ENCODE data around the gene CHD3. TPM values are rescaled to one million over a fixed set of nuclear protein-coding genes. Genes with fewer than 3 reads are reported as not detected.

The CHD3 gene
- total and polyA plus RNA-seq, 10 of the 15 experiments (the other 5 are each of a cell fraction or from before 2014, with no cell fraction given) = 1.4 to 86.8 (median 39.1) TPM

DNA sequence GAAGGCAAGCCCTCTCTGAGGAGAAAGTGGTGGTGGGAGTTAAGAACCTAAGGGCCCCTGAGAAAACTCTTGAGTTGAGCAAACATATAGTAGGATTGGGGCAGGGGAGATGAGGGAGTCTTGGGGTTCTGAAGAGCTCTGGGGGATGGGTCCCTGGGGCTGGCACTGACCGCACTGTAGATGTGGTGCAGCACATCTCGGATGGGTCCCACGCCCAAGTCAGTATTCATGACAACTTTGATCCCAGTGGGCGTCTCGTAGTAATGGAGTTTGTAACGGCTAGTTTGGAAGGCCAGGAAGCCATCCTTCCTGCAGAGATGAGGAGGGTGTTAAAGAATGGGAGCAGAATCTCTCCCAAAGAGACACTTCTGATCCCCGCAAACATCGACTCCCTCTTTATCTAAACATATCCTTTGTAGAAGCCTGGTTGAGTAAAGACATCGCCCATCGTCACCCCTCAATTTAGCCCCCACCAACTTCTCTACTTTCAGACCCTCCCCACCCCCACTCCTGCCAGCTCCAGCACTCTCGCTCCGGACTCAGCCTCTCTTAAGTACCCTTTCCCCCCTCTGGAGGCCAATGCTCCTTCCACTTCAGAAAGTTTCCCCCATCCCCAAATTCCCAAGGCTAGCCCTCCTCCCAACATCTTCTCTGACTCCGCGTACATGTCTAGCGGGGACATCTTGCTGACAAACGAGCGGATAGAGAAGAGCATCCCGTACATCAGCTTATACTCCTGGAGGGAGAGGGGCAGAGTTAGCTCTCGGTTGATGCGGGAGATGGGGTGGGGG is 42.4 kb downstream of the CHD3 start:
- FAIRE-seq = no peak
- ChIA-PET POLR2A (interaction anchor here (0.6 to 3.4 kb wide), 12 partner anchors 11 to 96 kb away, joined by 3 to 27 read pairs (median 4); partner anchors contain the start of genes NAA38 and RNF227), RAD21 (ENCODE audit: unreplicated experiment) (interaction anchor here (0.6 to 2.8 kb wide), 13 partner anchors 13 to 259 kb away, joined by 3 to 14 read pairs (median 4); partner anchors contain the start of genes BORCS6, NAA38 and RNF227), CTCF (interaction anchor here (0.7 to 8.9 kb wide), 13 partner anchors 13 to 127 kb away, joined by 3 to 76 read pairs (median 5); partner anchors contain the start of genes CYB5D1, NAA38 and RNF227), SMC1A (ENCODE audit: uncharacterized antibody, unreplicated experiment) (interaction anchor here (1.1 to 2.7 kb wide), 7 partner anchors 10 to 96 kb away, joined by 3 to 16 read pairs (median 4); no protein-coding TSS in a partner anchor)
- peaks cover 31% of the 10 kb centered on the region for H3K79me2 ChIP-seq (ENCODE audit: control insufficient read depth, insufficient read depth, low read length)
- DNase-seq (ENCODE audit: low read depth, low spot score) = no peak
- no peaks in the 10 kb centered on the region; a peak in 1 of 4 replicates for H3K36me3 ChIP-seq (ENCODE audit: control insufficient read depth in 2 of 2, insufficient read depth in 2 of 2, low read length in 1 of 2)
- ATAC-seq = no peak
- in situ Hi-C loops (cut with MboI) (no loop called here), intact Hi-C loops (cut with micrococcal nuclease; ENCODE audit: unreplicated experiment) (loop anchor here (5.0 kb wide), 1 partner anchor 56 kb away; no protein-coding TSS in a partner anchor)
- H4K20me1 ChIP-seq (ENCODE audit: control insufficient read depth, insufficient read depth) = no peaks in the 10 kb centered on the region
- peak overlapping the region; percentile 87 for H2AFZ ChIP-seq (ENCODE audit: control insufficient read depth, low read depth, low read length)
- no peaks in the 10 kb centered on the region for H3K27me3 ChIP-seq (replicated peaks in 1 of 2; ENCODE audit: control insufficient read depth in 2 of 2, insufficient read depth in 2 of 2, low read length in 1 of 2)
- peak overlapping the region; percentile 71 for H3K27ac ChIP-seq (ENCODE audit: control insufficient read depth, insufficient read depth)
- peak overlapping the region; percentile 100 for H3K4me3 ChIP-seq
- no peaks in the 10 kb centered on the region for H3K9me3 ChIP-seq (replicated peaks; ENCODE audit: control insufficient read depth, insufficient read depth, low read length)
- peak overlapping the region; percentile 58 for H3K4me2 ChIP-seq (ENCODE audit: control insufficient read depth, insufficient read depth)
- H3K9ac ChIP-seq (ENCODE audit: control insufficient read depth, insufficient read depth, low read length) = peak overlapping the region; percentile 97
- 22% methylated on average over 20 of the region's 20 CpGs for WGBS (ENCODE audit: insufficient coverage, insufficient replicate concordance, low lambda C conversion rate, missing lambda C conversion rate)
- peaks cover 8% of the 10 kb centered on the region for H3K4me1 ChIP-seq (ENCODE audit: control insufficient read depth, insufficient read depth, low read length)
- BruUV-seq (replicated peaks) = TSS peak; percentile 93
- no peak for TF ChIP-seq EED (IDR thresholded peaks at IDR 0.05; ENCODE audit: low read depth)
- TF ChIP-seq NFYA (IDR thresholded peaks at IDR 0.05; ENCODE audit: borderline replicate concordance, low read depth, low read length) = no peak
- TF ChIP-seq CHD4 (IDR thresholded peaks at IDR 0.05) = no peak
- TF ChIP-seq, protein P1, sequence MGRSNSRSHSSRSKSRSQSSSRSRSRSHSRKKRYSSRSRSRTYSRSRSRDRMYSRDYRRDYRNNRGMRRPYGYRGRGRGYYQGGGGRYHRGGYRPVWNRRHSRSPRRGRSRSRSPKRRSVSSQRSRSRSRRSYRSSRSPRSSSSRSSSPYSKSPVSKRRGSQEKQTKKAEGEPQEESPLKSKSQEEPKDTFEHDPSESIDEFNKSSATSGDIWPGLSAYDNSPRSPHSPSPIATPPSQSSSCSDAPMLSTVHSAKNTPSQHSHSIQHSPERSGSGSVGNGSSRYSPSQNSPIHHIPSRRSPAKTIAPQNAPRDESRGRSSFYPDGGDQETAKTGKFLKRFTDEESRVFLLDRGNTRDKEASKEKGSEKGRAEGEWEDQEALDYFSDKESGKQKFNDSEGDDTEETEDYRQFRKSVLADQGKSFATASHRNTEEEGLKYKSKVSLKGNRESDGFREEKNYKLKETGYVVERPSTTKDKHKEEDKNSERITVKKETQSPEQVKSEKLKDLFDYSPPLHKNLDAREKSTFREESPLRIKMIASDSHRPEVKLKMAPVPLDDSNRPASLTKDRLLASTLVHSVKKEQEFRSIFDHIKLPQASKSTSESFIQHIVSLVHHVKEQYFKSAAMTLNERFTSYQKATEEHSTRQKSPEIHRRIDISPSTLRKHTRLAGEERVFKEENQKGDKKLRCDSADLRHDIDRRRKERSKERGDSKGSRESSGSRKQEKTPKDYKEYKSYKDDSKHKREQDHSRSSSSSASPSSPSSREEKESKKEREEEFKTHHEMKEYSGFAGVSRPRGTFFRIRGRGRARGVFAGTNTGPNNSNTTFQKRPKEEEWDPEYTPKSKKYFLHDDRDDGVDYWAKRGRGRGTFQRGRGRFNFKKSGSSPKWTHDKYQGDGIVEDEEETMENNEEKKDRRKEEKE (IDR thresholded peaks at IDR 0.05) = no peak
- no peak for TF ChIP-seq HDGF (IDR thresholded peaks at IDR 0.05)
- TF ChIP-seq HDAC6 (IDR thresholded peaks at IDR 0.05; ENCODE audit: unreplicated experiment) = no peak
- TF ChIP-seq PML (IDR thresholded peaks at IDR 0.05; ENCODE audit: low read length) = no peak
- no peak for TF ChIP-seq YY1 (IDR thresholded peaks at IDR 0.05; ENCODE audit: low read depth, low read length)
- TF ChIP-seq TAF1 (IDR thresholded peaks at IDR 0.05; ENCODE audit: borderline replicate concordance, low read depth, low read length) = no peak
- TF ChIP-seq ZNF592 (IDR thresholded peaks at IDR 0.05) = no peak
- no peak for TF ChIP-seq FOXK2 (IDR thresholded peaks at IDR 0.05)
- no peak for TF ChIP-seq MEF2B (IDR thresholded peaks at IDR 0.05; ENCODE audit: partially characterized antibody, poor library complexity, severe bottlenecking)
- TF ChIP-seq TARDBP (IDR thresholded peaks at IDR 0.05; ENCODE audit: borderline replicate concordance) = no peak
- TF ChIP-seq BCL11A (IDR thresholded peaks at IDR 0.05; ENCODE audit: low read depth, low read length) = no peak
- no peak for TF ChIP-seq MYB (IDR thresholded peaks at IDR 0.05; ENCODE audit: borderline replicate concordance, low read depth, low read length)
- TF ChIP-seq RFX5 (IDR thresholded peaks at IDR 0.05; ENCODE audit: low read depth, low read length) = no peak
- no peak for TF ChIP-seq NBN (IDR thresholded peaks at IDR 0.05)

All from GM12878 (cell line).